ENCODE results near the gene SFT2D1.

DNA sequence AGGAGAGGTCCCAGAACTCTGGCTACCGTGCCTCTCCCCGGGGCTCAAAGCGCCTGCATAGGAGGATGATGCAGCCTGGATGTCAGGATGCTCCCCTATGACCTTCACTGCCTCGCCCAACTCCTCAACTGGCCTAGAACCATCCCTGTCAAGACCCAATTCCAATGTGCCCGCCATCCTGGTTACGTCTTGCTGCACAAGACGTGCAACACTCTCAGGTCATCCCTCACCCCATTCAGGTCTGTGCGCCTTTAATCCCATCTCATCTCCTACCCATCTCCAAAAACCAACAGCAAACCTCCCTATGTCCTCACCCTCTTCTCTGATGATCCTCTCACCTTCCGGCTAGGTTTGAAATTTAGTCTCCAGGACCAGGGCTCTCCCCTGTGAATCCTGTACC lies 3.5 kb downstream of the SFT2D1 start:
- TF ChIP-seq, protein P1, sequence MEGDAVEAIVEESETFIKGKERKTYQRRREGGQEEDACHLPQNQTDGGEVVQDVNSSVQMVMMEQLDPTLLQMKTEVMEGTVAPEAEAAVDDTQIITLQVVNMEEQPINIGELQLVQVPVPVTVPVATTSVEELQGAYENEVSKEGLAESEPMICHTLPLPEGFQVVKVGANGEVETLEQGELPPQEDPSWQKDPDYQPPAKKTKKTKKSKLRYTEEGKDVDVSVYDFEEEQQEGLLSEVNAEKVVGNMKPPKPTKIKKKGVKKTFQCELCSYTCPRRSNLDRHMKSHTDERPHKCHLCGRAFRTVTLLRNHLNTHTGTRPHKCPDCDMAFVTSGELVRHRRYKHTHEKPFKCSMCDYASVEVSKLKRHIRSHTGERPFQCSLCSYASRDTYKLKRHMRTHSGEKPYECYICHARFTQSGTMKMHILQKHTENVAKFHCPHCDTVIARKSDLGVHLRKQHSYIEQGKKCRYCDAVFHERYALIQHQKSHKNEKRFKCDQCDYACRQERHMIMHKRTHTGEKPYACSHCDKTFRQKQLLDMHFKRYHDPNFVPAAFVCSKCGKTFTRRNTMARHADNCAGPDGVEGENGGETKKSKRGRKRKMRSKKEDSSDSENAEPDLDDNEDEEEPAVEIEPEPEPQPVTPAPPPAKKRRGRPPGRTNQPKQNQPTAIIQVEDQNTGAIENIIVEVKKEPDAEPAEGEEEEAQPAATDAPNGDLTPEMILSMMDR (IDR thresholded peaks at IDR 0.05) = no peak
- no peak for TF ChIP-seq POLR2A (IDR thresholded peaks at IDR 0.05)
